HG02642 (cell line): ENCODE results near the gene LRP1B.
"Not testable (repeated sequence)": the region's sequence is repeated elsewhere in the genome, so short reads cannot be mapped to it uniquely, and the experiment has no call there.

ENCODE experiments used
- ATAC-seq: cut with Tn5 transposase; IDR thresholded peaks from one replicate; pipeline ENCODE4 v1.9.1; 2021; ENCODE audit warnings: mild to moderate bottlenecking; ENCODE audit not compliant: unreplicated experiment, poor library complexity

Gene LRP1B

GRCh38 chr2:141242008-141242407 is 888.8 kb downstream of the LRP1B start:
- ATAC-seq, result no peak

- ATAC-seq, result no peak
These were observed 904.3 kb downstream of the LRP1B start for GRCh38 chr2:141226560-141226959.

GRCh38 chr2:141207036-141207385 is 923.8 kb downstream of the LRP1B start:
- no peak for ATAC-seq

GRCh38 chr2:141201016-141201565 is 929.7 kb downstream of the LRP1B start:
- ATAC-seq, result no peak

- ATAC-seq, result no peak
These were observed 930.6 kb downstream of the LRP1B start for GRCh38 chr2:141200191-141200590.

- ATAC-seq, result no peak
These were observed 931.1 kb downstream of the LRP1B start for GRCh38 chr2:141199711-141200110.

GRCh38 chr2:141195087-141195486 is 935.7 kb downstream of the LRP1B start:
- ATAC-seq, result no peak

GRCh38 chr2:141187075-141187439 is 943.8 kb downstream of the LRP1B start:
- ATAC-seq, result no peak

- ATAC-seq, result no peak
These were observed 944.3 kb downstream of the LRP1B start for GRCh38 chr2:141186413-141187074.

GRCh38 chr2:141182246-141182645 is 948.6 kb downstream of the LRP1B start:
- ATAC-seq, result no peak

- not testable (repeated sequence) for ATAC-seq
These were observed 961.7 kb downstream of the LRP1B start for GRCh38 chr2:141169117-141169516.

GRCh38 chr2:141162314-141162713 is 968.5 kb downstream of the LRP1B start:
- ATAC-seq, result no peak

- ATAC-seq, result no peak
These were observed 979.1 kb downstream of the LRP1B start for GRCh38 chr2:141151611-141152286.

- ATAC-seq, result no peak
These were observed 988.8 kb downstream of the LRP1B start for GRCh38 chr2:141142025-141142424.

GRCh38 chr2:141137122-141137693 is 993.6 kb downstream of the LRP1B start:
- no peak for ATAC-seq

GRCh38 chr2:141133883-141134282 is 996.9 kb downstream of the LRP1B start:
- ATAC-seq, result no peak

- no peak for ATAC-seq
These were observed 1005.4 kb downstream of the LRP1B start for GRCh38 chr2:141125432-141125831.

GRCh38 chr2:141118836-141119235 is 1012.0 kb downstream of the LRP1B start:
- no peak for ATAC-seq

- no peak for ATAC-seq
These were observed 1017.5 kb downstream of the LRP1B start for GRCh38 chr2:141113301-141113700.

GRCh38 chr2:141109633-141110032 is 1021.2 kb downstream of the LRP1B start:
- ATAC-seq, result no peak

GRCh38 chr2:141105763-141106162 is 1025.1 kb downstream of the LRP1B start:
- no peak for ATAC-seq

GRCh38 chr2:141103216-141103615 is 1027.6 kb downstream of the LRP1B start:
- ATAC-seq, result no peak
